AG09319 (cell line): ENCODE data around the gene FKBP3.
A peak's percentile ranks its signal among the peaks of the same experiment; 100 is the strongest.
"Not testable (repeated sequence)": the region's sequence is repeated elsewhere in the genome, so short reads cannot be mapped to it uniquely, and the experiment has no call there.

ENCODE experiments used
- DNase-seq: peaks from one replicate; pipeline ENCODE4 v3.0.0-alpha.2; 2010; ENCODE audit warnings: low read depth; ENCODE audit errors: extremely low read depth
- TF ChIP-seq, protein P1 (sequence below): IDR thresholded peaks from 2 replicates; pipeline ENCODE4 v1.5.1; 2011; ENCODE audit warnings: low read depth, mild to moderate bottlenecking, inconsistent platforms, low read length, moderate library complexity

Gene FKBP3

GRCh38 chr14:45149602-45150001, 15.3 kb upstream of the FKBP3 start:
- DNase-seq: no peak

GRCh38 chr14:45145214-45145613, 10.9 kb upstream of the FKBP3 start:
- no peak for DNase-seq
- TF ChIP-seq, protein P1, sequence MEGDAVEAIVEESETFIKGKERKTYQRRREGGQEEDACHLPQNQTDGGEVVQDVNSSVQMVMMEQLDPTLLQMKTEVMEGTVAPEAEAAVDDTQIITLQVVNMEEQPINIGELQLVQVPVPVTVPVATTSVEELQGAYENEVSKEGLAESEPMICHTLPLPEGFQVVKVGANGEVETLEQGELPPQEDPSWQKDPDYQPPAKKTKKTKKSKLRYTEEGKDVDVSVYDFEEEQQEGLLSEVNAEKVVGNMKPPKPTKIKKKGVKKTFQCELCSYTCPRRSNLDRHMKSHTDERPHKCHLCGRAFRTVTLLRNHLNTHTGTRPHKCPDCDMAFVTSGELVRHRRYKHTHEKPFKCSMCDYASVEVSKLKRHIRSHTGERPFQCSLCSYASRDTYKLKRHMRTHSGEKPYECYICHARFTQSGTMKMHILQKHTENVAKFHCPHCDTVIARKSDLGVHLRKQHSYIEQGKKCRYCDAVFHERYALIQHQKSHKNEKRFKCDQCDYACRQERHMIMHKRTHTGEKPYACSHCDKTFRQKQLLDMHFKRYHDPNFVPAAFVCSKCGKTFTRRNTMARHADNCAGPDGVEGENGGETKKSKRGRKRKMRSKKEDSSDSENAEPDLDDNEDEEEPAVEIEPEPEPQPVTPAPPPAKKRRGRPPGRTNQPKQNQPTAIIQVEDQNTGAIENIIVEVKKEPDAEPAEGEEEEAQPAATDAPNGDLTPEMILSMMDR: no peak

More at GRCh38 chr14:45149602-45150001, 15.3 kb upstream of the FKBP3 start:
- TF ChIP-seq, protein P1: no peak

GRCh38 chr14:45144658-45145057, 10.4 kb upstream of the FKBP3 start:
- TF ChIP-seq, protein P1: no peak
- DNase-seq: no peak

GRCh38 chr14:45142083-45142482, 7.8 kb upstream of the FKBP3 start:
- not testable (repeated sequence) for DNase-seq

GRCh38 chr14:45140661-45141187, 6.4 kb upstream of the FKBP3 start:
- no peak for DNase-seq
- TF ChIP-seq, protein P1: no peak

DNA sequence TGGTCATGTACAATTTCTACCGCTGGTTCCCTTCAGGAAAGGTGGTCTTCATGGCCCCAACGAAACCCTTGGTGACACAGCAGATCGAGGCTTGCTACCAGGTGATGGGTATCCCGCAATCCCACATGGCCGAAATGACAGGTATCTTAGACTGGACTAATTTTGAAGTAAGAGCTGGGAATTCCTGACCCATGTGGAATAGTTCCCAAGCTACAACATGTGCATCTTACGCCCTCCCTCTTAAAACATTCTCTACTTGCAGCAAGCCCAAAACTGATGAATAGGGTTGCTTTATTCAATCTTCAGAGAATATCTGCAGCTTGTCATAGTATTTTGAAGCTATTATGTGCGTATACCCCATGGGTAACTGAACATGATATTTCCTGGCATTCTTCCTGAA, 2.1 kb upstream of the FKBP3 start:
- TF ChIP-seq, protein P1: no peak
- DNase-seq: no peak

DNA sequence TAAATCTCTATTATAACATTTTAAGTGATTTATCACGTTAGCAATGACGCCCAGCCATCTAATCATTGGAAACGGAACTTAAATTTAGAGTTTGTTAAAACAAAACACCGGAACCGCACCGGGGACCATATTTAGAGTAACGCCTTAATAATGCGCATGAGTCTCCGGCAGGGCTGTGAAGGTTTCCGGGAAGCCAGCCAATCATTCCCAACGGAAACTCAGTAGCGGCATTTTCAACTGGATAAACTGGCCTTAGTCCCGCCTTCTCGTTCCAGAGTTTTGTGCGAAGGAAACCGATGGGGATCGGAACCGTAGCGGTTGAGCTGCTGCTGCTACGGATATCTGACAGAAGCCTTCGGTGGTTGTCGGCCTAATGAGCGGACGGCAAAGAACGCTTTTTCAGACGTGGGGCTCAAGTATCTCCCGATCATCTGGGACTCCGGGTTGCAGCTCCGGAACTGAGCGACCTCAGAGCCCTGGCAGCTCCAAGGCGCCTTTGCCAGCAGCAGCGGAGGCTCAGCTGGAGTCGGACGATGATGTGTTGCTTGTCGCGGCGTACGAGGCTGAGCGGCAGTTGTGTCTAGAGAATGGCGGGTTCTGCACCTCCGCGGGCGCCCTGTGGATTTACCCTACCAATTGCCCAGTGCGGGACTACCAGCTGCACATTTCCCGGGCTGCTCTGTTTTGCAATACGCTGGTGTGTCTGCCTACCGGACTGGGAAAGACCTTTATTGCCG, 1.5 kb upstream of the FKBP3 start, which contains the start of gene FANCM:
Gene FANCM, plus strand, starts transcription at position 272 of the 737 bp plus-strand sequence. Its CDS starts 102 bp downstream, at position 374.
- TF ChIP-seq, protein P1: no peak
- DNase-seq: peak; percentile 94

DNA sequence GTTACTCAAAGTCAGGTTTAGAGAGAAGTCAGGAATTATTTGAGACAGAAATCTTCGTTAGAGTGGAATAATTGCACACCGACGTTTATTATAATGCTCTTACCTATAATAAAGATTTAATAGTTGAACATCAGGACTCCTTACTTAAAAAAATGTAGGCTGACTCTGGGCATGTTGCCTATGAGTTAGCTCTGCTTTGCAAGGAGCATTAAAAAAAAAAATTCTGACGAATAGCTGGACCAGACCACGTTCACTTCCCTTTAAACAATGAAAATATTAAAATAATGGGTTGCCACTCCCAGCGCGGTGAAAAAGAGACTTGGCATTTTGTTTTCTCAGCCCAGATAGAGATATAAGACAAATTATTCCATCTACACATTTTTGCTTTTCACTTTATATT, 875 bp upstream of the FKBP3 start:
- TF ChIP-seq, protein P1: no peak
- DNase-seq: no peak
